ENCODE measurements around the gene RAB11FIP5. TPM values are rescaled to one million over a fixed set of nuclear protein-coding genes. Genes with fewer than 3 reads are reported as not detected.
"Not testable (repeated sequence)": the region's sequence is repeated elsewhere in the genome, so short reads cannot be mapped to it uniquely, and the experiment has no call there.

The RAB11FIP5 gene
- total RNA-seq, 1 donor from 2014 or later, result 12.9 TPM

DNA sequence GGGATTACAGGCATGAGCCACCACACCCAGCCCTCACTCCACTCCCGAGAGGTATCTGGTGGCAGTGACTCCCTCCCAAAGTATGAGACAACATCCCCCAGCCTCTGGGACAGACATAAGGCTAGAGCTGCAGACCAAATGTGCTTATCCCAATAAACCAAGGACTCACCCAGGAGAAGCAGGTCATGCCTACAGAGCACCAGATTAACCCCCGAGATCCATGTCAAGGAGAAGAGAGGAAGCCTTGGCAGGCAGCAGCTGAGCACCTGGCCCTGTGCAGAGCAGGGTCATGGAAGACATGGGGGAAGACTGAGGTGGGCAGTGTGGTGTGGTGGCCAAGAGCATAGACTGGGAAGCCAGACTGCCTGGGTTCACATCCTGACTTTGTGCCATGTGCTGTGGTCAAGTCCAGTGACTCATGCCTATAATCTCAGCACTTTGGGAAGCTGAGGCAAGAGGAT, 7.2 kb downstream of the RAB11FIP5 start:
- H3K27ac Mint-ChIP-seq, result no peak overlapping the region
- no peaks in the 10 kb centered on the region for H3K36me3 Mint-ChIP-seq (ENCODE audit: low read depth)
- H3K27me3 Mint-ChIP-seq (ENCODE audit: insufficient read depth), result no peaks in the 10 kb centered on the region
- no peak for DNase-seq (ENCODE audit: low spot score)
- H3K4me1 Mint-ChIP-seq (ENCODE audit: low read depth), result peaks cover 31% of the 10 kb centered on the region
- intact Hi-C loops (cut with micrococcal nuclease), result no loop called here
- H3K9me3 Mint-ChIP-seq, result no peaks in the 10 kb centered on the region
- no peak overlapping the region for H3K4me3 Mint-ChIP-seq

DNA sequence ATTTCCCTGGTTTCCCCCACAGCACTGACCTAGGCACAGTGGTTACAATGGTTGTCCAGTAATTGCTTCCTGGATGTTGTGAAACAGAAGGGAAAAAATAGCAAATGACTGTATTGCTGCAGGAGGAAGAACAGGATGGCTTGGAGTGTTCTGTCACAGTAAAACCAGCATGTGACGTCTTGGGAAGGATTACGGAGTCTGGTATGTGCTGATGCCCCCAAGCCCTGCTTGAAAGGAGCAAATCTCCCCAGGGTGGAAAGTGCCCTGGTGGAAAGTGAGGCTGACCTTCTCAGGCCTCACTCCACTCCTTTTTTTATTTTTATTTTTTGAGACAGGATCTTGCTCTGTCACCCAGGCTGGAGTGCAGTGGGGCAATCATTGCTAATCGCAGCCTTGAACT, 7.8 kb downstream of the RAB11FIP5 start:
- Mint-ChIP-seq H3K4me1 (ENCODE audit: low read depth) (peaks cover 29% of the 10 kb centered on the region), H3K4me3 (no peak overlapping the region), H3K27ac (no peak overlapping the region), H3K9me3 (no peaks in the 10 kb centered on the region), H3K27me3 (ENCODE audit: insufficient read depth) (no peaks in the 10 kb centered on the region), H3K36me3 (ENCODE audit: low read depth) (no peaks in the 10 kb centered on the region)
- intact Hi-C loops (cut with micrococcal nuclease), result no loop called here
- DNase-seq (ENCODE audit: low spot score), result no peak

DNA sequence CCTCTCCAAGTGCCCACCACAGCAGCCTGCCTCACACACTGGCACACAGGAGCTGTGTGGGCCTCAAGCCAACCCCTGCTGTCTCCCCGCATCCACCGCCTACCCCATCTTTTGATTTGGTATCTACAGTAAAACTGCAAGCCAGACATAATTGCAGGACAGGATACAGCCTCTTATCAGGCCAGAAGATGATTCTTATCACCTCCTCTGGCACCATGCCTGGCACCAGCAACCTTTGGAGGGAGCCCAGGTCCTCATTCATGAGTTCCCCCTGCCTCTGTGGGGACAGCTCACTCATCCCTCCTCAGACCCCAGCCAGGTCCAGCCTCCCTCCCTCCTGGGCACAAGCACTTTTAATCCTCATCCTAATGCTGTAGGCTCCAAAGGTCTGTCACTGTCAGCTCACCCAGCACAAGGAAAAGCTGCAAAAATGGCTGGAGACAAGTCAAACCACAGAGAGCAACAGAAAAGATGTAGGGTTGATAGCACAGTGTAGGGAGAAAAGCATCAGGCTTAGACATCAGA, 9.7 kb downstream of the RAB11FIP5 start:
- no peak overlapping the region for H3K4me3 Mint-ChIP-seq
- DNase-seq (ENCODE audit: low spot score), result no peak
- intact Hi-C loops (cut with micrococcal nuclease), result no loop called here
- H3K9me3 Mint-ChIP-seq, result no peaks in the 10 kb centered on the region
- no peaks in the 10 kb centered on the region for H3K27me3 Mint-ChIP-seq (ENCODE audit: insufficient read depth)
- H3K4me1 Mint-ChIP-seq (ENCODE audit: low read depth), result peaks cover 22% of the 10 kb centered on the region
- no peak overlapping the region for H3K27ac Mint-ChIP-seq
- H3K36me3 Mint-ChIP-seq (ENCODE audit: low read depth), result no peaks in the 10 kb centered on the region

DNA sequence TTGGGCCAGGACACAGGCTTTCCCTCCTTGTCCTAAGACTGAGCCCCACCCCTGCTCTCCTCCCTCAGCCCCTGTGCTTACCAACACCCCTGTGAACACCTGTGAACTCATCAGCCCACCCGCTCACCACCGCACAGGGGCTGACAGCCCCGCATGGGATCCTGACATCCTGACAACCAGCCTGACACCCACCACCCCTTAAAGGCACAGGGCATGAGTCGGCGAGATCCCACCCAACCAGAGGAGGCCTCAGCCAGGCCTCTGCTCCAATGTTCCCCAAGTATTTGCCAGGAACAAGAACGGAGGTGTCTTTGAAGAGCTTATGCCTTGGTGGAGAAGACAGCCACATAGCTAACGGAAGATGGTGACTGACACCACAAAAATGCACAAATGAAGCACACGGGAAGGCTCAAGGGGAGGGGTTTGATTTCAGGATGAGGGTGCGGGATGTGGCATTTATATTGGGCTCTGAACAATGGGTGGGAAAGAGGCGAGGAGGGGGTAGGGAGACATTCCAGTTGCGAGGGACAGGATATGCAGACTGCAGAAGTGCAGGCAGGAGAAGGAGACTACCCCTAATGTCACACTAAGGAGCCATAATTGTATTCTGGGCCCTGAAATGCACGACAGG, 11.0 kb downstream of the RAB11FIP5 start:
- Mint-ChIP-seq H3K36me3 (ENCODE audit: low read depth) (no peaks in the 10 kb centered on the region), H3K4me3 (no peak overlapping the region), H3K9me3 (no peaks in the 10 kb centered on the region), H3K4me1 (ENCODE audit: low read depth) (peaks cover 16% of the 10 kb centered on the region), H3K27ac (no peak overlapping the region), H3K27me3 (ENCODE audit: insufficient read depth) (no peaks in the 10 kb centered on the region)
- intact Hi-C loops (cut with micrococcal nuclease), result no loop called here
- DNase-seq (ENCODE audit: low spot score), result no peak

DNA sequence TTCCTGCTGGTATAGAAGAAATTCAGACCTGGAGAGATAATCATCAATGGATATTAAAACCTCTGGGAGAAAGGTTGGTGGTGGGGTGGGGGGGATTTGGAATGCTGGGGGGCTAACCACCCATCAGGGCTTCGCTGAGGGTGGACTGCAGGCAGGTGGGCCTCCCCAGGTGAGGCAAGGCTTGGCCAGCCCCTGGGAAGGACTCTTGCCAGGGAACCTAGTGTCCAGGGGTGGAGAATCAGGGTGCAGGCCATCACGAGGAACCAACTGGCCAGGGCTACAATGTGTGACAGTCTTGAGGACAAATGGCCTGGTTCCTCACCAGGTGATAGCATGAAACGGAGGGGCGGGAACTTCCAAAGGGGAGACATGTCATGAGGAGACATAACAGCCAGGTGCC, 11.8 kb downstream of the RAB11FIP5 start:
- Mint-ChIP-seq H3K36me3 (ENCODE audit: low read depth) (no peaks in the 10 kb centered on the region), H3K27ac (no peak overlapping the region), H3K27me3 (ENCODE audit: insufficient read depth) (no peaks in the 10 kb centered on the region), H3K4me3 (no peak overlapping the region), H3K4me1 (ENCODE audit: low read depth) (peaks cover 14% of the 10 kb centered on the region), H3K9me3 (no peaks in the 10 kb centered on the region)
- intact Hi-C loops (cut with micrococcal nuclease), result no loop called here
- DNase-seq (ENCODE audit: low spot score), result no peak

DNA sequence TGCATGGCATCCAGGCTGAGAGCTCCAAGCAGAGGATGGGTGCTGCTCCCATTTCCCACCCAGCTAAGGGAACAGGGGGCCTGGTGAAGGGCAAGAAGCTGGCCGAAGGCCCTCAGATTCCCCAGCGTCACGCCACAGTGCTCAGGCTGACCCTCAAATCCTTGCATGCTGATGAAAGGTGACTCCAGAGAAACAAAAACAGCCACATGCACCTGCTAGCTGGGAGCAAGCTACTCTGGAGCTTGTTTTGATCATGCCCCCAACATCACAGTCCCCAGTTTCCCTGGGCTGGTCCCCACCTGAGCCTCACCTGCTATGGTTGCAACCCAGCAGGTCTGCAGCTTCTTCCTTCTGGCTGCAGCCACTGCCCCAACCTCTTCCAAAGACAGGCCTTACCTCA, 13.3 kb downstream of the RAB11FIP5 start:
- intact Hi-C loops (cut with micrococcal nuclease), result no loop called here
- no peak for DNase-seq (ENCODE audit: low spot score)
- H3K27ac Mint-ChIP-seq, result no peak overlapping the region
- no peaks in the 10 kb centered on the region for H3K27me3 Mint-ChIP-seq (ENCODE audit: insufficient read depth)
- no peaks in the 10 kb centered on the region for H3K9me3 Mint-ChIP-seq
- no peaks in the 10 kb centered on the region for H3K36me3 Mint-ChIP-seq (ENCODE audit: low read depth)
- H3K4me1 Mint-ChIP-seq (ENCODE audit: low read depth), result peaks cover 14% of the 10 kb centered on the region
- H3K4me3 Mint-ChIP-seq, result no peak overlapping the region

DNA sequence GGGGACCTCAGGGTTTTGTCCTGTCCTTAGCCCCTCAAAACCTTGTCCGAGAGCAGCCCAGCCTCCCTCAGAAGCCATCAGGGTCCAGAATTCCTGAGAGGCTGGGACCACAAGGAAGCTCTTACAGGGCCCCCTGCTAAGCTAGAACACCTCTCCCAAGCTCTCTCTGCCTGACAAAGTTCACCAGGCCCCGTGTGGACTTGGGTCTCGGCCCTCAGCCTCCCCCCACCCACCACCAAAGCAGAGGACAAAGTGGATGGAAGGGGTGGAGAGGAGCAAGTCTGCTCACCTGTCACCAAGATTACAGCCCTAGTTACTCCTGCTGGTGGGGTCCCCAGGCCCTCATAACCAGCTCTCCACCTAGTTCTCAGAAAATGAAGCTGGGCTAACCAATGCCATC, 16.8 kb downstream of the RAB11FIP5 start:
- Mint-ChIP-seq H3K4me1 (ENCODE audit: low read depth) (no peaks in the 10 kb centered on the region), H3K27me3 (ENCODE audit: insufficient read depth) (no peaks in the 10 kb centered on the region), H3K4me3 (no peak overlapping the region), H3K9me3 (no peaks in the 10 kb centered on the region), H3K27ac (no peak overlapping the region), H3K36me3 (ENCODE audit: low read depth) (no peaks in the 10 kb centered on the region)
- DNase-seq (ENCODE audit: low spot score), result no peak
- intact Hi-C loops (cut with micrococcal nuclease), result no loop called here

DNA sequence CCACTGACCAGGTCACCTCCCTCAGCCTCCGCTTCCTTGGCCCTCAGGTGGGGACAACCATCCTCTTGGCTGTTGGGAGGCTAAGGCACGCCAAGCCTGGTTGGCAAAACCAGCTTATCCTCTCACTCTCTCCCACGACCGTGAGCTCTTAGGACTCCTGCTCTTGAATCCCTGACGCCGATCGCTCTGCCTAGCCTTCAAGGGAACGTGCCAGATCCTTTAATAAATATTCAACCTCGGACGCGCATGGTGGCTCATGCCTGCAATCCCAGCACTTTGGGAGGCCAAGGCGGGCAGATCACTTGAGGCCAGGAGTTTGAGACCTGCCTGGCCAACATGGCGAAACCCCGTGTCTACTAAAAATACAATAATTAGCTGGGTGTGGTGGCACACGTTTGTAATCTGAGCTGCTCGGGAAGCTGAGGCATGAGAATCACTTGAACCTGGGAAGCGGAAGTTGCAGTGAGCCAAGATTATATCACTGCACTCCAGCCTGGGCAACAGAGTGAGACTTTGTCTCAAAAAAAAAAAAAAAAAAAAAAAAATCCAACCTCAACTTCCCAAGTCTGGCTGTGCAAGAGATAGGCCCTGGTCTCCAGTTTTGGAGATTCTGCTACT, 19.0 kb downstream of the RAB11FIP5 start:
- H3K27me3 Mint-ChIP-seq (ENCODE audit: insufficient read depth); H3K9me3 Mint-ChIP-seq; H3K27ac Mint-ChIP-seq; DNase-seq (ENCODE audit: low spot score); H3K4me1 Mint-ChIP-seq (ENCODE audit: low read depth); H3K4me3 Mint-ChIP-seq; intact Hi-C loops (cut with micrococcal nuclease); H3K36me3 Mint-ChIP-seq (ENCODE audit: low read depth): not testable (repeated sequence)

DNA sequence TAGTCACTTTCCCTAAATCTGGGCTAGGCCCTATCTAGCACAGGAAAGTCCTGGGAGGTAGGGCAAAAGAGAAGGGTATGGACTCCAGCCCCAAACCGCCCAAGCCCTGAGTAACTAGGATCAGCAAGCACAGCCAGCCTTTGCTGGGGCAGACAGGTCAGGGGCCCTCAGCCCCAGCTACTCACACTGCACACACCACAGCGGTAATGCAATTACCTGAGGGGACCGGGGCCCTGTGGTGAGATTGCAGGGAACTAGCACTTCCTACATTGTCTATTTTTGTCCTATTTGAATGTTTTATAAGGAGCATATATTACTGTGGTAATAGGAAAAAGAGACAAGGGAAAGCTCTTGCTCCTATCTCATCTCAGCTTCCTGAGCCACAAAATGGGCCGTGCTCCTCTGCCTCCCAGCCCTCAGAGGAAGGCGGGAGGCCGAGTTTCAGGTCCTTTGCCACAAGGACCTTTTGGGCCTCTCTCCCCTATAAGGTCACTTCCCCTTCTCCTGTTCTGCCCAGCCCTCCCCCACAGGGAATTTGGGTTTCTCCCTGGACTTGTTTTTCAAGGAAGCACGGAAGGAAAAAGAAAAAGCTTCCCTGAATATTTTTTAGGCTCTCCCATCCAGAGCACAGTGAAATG, 20.5 kb downstream of the RAB11FIP5 start:
- no peaks in the 10 kb centered on the region for H3K9me3 Mint-ChIP-seq
- H3K36me3 Mint-ChIP-seq (ENCODE audit: low read depth), result no peaks in the 10 kb centered on the region
- no peaks in the 10 kb centered on the region for H3K4me1 Mint-ChIP-seq (ENCODE audit: low read depth)
- no peaks in the 10 kb centered on the region for H3K27me3 Mint-ChIP-seq (ENCODE audit: insufficient read depth)
- intact Hi-C loops (cut with micrococcal nuclease), result no loop called here
- no peak for DNase-seq (ENCODE audit: low spot score)
- no peak overlapping the region for H3K4me3 Mint-ChIP-seq
- H3K27ac Mint-ChIP-seq, result no peak overlapping the region

DNA sequence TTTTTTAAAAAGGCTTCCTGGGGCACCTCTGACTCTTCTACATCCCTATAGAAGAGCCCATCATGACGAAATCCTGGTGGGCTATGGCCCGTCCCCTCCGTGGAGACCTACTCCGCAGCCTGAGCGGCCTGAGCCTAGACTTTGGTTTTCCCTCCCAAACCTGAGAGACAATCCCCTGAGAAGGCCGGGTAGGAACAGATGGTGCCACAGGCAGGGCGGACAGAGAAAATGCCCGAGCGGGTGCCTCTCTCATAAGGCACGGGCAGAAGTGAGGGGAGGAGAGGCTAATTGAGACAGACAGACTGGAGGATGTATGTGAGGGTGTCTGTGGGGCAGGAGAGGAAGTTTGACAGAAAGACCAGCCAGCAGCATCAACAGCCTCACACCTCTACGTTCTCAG, 21.1 kb downstream of the RAB11FIP5 start:
- Mint-ChIP-seq H3K9me3 (no peaks in the 10 kb centered on the region), H3K4me1 (ENCODE audit: low read depth) (no peaks in the 10 kb centered on the region), H3K27ac (no peak overlapping the region), H3K36me3 (ENCODE audit: low read depth) (no peaks in the 10 kb centered on the region), H3K27me3 (ENCODE audit: insufficient read depth) (no peaks in the 10 kb centered on the region), H3K4me3 (no peak overlapping the region)
- intact Hi-C loops (cut with micrococcal nuclease), result no loop called here
- no peak for DNase-seq (ENCODE audit: low spot score)

DNA sequence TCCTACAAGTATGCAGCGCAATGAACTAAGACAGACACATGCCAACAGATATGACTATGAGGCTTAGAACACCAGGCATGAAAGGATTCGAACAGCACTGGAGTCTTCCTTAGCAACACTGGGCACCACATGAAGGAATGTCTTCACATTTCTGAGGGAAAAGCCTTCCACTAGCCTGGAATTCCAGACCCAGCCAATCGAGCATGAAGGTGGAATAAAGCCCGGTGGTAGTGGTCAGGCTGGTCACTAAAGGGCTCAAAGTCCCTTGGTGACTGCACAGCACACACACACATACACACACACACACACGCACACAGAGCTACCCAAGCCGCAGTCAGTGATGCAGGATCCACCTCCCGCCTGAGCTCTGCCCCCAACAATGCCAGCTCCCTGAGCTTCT, 21.6 kb downstream of the RAB11FIP5 start:
- no peak overlapping the region for H3K27ac Mint-ChIP-seq
- H3K27me3 Mint-ChIP-seq (ENCODE audit: insufficient read depth), result no peaks in the 10 kb centered on the region
- no peak overlapping the region for H3K4me3 Mint-ChIP-seq
- no peaks in the 10 kb centered on the region for H3K4me1 Mint-ChIP-seq (ENCODE audit: low read depth)
- intact Hi-C loops (cut with micrococcal nuclease), result no loop called here
- no peaks in the 10 kb centered on the region for H3K36me3 Mint-ChIP-seq (ENCODE audit: low read depth)
- no peak for DNase-seq (ENCODE audit: low spot score)
- no peaks in the 10 kb centered on the region for H3K9me3 Mint-ChIP-seq

DNA sequence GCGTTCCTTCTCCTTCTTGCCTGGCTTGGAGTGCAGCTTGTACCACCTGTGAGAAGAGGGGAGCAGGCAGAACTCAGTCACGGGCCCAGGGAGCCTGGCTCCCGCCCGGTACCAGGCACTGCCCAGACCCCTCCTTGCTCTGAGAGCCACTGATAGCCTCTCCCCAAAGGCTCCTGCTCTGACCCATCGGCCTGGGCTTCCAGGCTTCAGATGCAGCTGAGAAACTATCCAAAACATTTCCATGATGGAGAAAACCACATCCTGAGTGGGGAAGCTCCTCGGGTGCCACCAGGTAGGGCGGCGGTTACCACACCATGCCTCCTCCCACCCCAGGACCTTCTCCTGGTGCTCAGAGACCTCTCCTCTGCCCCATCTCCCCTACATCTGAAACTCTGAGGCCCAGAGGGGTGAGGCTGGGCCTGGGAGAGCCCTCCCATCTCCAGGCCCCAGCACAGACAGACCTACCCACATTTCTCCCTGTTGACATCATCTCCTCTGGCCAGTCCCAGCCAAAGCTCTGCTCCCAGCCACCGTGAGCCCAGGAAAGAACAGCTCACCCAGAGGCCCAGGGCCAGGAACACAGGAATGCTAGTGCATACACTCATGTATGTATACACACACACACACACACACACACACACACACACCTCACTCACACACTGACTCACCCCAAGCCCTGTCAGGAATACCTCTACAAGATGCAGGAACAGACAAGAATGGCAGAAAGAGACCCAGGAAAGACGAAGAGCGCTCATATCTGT, 23.3 kb downstream of the RAB11FIP5 start:
- no peaks in the 10 kb centered on the region for H3K4me1 Mint-ChIP-seq (ENCODE audit: low read depth)
- intact Hi-C loops (cut with micrococcal nuclease), result loop anchor here (5.0 kb wide), 1 partner anchor 97 kb away; no protein-coding TSS in a partner anchor
- no peaks in the 10 kb centered on the region for H3K27me3 Mint-ChIP-seq (ENCODE audit: insufficient read depth)
- no peaks in the 10 kb centered on the region for H3K36me3 Mint-ChIP-seq (ENCODE audit: low read depth)
- no peak overlapping the region for H3K4me3 Mint-ChIP-seq
- no peak for DNase-seq (ENCODE audit: low spot score)
- H3K27ac Mint-ChIP-seq, result peak overlapping the region; percentile 26
- no peaks in the 10 kb centered on the region for H3K9me3 Mint-ChIP-seq

DNA sequence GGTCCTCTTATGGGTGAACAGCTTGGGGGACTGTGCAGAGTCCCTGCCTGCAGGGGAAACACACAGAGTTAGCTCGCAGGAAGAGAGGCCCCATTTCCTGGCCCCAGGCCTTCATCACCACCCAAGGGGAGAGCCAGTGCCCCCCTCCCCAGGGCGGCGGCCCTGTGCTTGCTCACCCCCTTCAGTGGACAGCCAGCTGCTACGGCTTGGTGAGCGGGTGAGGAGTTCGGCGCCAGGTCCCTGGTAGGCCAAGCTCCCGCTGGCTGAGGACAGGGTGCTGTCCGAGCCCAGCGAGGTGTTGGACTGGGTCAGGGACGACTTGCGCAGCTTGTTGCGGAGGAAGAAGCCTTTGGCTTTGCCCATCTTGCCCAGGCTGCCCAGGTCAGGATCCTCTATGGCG, 24.0 kb downstream of the RAB11FIP5 start:
- no peaks in the 10 kb centered on the region for H3K36me3 Mint-ChIP-seq (ENCODE audit: low read depth)
- intact Hi-C loops (cut with micrococcal nuclease), result loop anchor here (5.0 kb wide), 1 partner anchor 96 kb away; no protein-coding TSS in a partner anchor
- no peaks in the 10 kb centered on the region for H3K4me1 Mint-ChIP-seq (ENCODE audit: low read depth)
- no peak for DNase-seq (ENCODE audit: low spot score)
- no peak overlapping the region for H3K4me3 Mint-ChIP-seq
- no peak overlapping the region for H3K27ac Mint-ChIP-seq
- H3K9me3 Mint-ChIP-seq, result no peaks in the 10 kb centered on the region
- no peaks in the 10 kb centered on the region for H3K27me3 Mint-ChIP-seq (ENCODE audit: insufficient read depth)
